HL-60 (cell line): Measurements from ENCODE around the gene KLHL10.

Source experiments
- POLR2AphosphoS5 ChIP-seq: IDR thresholded peaks from 2 replicates; pipeline ENCODE4 v1.6.1; 2012; ENCODE audit warnings: low read depth
- SPI1 ChIP-seq: IDR thresholded peaks from 2 replicates; pipeline ENCODE4 v1.6.1; 2012; ENCODE audit warnings: low read depth, mild to moderate bottlenecking, borderline replicate concordance
- TF ChIP-seq, protein P1 (sequence below): IDR thresholded peaks from one replicate; pipeline ENCODE4 v1.5.1; 2011; ENCODE audit warnings: low read length, control low read depth, inconsistent platforms; ENCODE audit not compliant: insufficient read depth

GRCh38 chr17:41822216-41823140 is 15.1 kb upstream of the KLHL10 start:
- TF ChIP-seq POLR2AphosphoS5: no peak
- TF ChIP-seq, protein P1, sequence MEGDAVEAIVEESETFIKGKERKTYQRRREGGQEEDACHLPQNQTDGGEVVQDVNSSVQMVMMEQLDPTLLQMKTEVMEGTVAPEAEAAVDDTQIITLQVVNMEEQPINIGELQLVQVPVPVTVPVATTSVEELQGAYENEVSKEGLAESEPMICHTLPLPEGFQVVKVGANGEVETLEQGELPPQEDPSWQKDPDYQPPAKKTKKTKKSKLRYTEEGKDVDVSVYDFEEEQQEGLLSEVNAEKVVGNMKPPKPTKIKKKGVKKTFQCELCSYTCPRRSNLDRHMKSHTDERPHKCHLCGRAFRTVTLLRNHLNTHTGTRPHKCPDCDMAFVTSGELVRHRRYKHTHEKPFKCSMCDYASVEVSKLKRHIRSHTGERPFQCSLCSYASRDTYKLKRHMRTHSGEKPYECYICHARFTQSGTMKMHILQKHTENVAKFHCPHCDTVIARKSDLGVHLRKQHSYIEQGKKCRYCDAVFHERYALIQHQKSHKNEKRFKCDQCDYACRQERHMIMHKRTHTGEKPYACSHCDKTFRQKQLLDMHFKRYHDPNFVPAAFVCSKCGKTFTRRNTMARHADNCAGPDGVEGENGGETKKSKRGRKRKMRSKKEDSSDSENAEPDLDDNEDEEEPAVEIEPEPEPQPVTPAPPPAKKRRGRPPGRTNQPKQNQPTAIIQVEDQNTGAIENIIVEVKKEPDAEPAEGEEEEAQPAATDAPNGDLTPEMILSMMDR: no peak
- no peak for TF ChIP-seq SPI1
